ENCODE data around the gene GARRE1.
"Not testable (repeated sequence)": the region's sequence is repeated elsewhere in the genome, so short reads cannot be mapped to it uniquely, and the experiment has no call there.

The GARRE1 gene, protein sequence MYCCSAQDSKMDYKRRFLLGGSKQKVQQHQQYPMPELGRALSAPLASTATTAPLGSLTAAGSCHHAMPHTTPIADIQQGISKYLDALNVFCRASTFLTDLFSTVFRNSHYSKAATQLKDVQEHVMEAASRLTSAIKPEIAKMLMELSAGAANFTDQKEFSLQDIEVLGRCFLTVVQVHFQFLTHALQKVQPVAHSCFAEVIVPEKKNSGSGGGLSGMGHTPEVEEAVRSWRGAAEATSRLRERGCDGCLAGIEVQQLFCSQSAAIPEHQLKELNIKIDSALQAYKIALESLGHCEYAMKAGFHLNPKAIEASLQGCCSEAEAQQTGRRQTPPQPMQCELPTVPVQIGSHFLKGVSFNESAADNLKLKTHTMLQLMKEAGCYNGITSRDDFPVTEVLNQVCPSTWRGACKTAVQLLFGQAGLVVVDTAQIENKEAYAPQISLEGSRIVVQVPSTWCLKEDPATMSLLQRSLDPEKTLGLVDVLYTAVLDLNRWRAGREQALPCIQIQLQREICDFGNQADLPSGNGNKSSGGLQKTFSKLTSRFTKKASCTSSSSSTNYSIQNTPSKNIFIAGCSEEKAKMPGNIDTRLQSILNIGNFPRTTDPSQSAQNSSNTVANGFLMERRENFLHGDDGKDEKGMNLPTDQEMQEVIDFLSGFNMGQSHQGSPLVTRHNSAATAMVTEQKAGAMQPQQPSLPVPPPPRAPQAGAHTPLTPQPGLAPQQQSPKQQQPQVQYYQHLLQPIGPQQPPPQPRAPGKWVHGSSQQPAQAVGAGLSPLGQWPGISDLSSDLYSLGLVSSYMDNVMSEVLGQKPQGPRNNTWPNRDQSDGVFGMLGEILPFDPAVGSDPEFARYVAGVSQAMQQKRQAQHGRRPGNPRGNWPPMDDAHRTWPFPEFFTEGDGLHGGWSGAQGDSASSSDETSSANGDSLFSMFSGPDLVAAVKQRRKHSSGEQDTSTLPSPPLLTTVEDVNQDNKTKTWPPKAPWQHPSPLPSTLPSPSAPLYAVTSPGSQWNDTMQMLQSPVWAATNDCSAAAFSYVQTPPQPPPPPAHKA (N-terminal part only)

DNA sequence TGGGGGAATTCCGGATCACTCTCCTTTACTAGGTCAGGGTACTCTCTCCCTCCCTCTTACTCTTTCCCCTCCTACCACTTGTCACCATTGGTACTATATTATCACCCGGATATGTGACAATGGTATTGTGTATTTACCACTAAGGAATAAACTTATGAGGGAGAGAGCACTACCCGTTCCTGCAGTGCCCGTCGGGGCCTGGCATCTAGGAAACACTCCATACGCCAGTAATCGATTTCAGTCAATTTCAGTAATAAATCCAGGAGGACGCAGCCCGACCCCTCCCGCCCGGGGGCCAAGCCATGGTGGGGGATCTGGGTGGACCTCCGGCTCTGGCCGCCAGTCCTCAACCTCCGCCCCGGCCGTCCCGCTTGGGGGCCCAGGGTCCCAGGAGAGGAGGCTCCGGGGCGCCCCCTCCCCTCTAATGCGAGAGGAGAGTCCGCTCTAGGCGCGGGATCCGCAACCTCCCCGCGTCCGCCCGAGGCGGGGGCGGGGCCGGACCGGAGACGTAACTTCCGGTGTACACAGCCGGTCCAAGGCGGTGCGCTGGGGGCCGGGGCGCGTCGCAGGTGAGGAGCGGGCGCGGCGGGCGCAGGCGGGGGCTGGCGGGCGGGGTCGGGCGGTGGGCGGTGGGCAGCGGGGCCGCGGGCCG, at the start of gene GARRE1:
Gene GARRE1, plus strand, starts transcription at position 509 of the 652 bp plus-strand sequence. CDS start 45,920 bp downstream, outside the sequence.
- DNase-seq, result peak; percentile 81 to 86

DNA sequence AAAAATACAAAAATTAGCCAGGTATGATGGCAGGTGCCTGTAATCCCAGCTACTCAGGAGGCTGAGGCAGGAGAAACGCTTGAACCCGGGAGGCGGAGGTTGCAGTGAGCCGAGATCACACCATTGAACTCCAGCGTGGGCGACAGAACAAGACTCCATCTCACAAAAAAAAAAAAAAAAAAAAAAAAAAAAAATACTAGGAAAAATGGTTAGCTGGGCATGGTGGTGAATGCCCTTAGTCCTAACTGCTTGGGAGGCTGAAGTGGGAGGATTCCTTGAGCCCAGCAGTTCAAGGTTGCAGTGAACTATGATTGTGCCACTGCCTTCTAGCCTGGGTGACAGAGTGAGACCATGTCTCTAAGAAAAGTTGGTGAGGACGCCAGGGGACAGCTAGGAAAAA, 49.0 kb upstream of the GARRE1 start:
- not testable (repeated sequence) for DNase-seq

DNA sequence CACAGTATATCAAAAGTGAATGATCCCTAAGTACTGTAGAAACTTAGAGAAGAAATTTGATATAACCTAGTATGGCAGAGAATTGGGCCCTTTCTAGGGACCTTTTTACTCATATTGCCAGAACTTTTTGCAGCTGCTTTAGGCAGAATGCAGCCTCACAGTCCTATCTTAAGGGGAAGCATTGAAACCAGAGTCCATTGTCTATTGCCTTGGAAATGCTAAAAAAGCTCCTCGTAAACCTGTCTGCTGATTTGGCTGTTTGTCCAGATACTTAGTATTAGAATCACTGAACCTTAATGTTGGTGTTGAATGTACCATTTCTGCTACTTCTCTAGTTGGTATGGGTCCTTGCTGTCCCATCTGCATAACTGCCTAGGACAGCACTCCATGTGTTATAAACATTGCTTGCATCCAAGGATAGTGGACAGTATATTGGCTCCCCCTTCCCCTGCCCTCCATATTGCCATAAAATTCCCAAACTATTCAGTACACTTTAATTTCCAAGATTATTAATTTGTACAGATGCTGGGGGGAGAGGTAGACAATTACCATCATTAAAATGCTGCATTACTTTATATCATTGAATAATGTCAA, 46.0 kb upstream of the GARRE1 start:
- no peak for DNase-seq

DNA sequence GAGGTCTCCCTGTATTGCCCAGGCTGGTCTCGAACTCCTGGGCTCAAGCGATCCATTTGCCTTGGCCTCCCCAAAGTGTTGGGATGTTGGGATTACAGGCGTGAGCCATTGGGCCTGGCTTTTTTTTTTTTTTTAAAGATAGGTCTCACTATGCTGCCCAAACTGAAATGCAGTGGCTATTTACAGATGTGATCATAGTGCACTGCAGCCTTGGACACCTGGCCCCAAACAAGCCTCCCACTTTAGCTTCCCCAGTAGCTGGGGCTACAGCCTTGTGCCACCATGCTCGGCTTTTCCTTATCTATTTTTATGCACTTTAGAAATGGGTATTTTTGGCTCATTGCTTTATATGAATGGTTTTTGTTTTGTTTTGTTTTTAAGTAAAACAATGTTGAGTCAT, 44.6 kb upstream of the GARRE1 start:
- no peak for DNase-seq

DNA sequence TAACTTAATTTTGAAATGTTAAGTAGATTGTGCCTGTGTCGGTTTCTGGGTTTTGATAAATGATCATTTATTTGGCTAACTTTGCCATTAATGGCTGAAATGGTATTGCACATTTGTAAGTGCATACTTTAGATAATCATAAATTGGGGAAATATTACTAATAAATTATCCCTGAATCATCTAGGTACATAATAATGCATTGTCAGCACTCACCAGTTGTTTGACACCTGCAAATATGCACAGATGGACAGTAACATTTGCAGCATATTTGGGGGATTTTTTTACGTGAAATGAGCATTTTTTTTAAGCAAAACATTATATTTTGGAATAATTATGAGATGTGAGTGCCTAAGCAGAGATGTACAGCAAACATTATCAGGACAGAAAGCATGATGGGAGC, 41.1 kb upstream of the GARRE1 start:
- DNase-seq, result no peak

DNA sequence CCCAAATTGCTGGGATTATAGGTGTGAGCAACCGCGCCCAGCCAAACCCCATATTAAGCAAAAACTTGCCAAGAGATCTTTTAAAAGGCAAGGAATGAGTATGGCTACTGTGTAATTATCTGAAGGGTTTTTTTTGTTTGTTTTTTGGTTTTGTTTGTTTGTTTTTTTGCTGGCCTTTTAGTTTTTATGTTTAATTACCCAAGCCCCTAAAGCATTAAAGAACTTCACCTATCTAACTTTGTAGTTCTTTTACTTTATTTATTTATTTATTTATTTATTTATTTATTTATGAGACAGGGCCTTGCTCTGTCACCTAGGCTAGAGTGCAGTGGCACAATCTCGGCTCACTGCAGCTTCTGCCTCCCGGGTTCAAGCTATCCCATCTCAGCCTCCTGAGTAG, 40.3 kb upstream of the GARRE1 start:
- no peak for DNase-seq

DNA sequence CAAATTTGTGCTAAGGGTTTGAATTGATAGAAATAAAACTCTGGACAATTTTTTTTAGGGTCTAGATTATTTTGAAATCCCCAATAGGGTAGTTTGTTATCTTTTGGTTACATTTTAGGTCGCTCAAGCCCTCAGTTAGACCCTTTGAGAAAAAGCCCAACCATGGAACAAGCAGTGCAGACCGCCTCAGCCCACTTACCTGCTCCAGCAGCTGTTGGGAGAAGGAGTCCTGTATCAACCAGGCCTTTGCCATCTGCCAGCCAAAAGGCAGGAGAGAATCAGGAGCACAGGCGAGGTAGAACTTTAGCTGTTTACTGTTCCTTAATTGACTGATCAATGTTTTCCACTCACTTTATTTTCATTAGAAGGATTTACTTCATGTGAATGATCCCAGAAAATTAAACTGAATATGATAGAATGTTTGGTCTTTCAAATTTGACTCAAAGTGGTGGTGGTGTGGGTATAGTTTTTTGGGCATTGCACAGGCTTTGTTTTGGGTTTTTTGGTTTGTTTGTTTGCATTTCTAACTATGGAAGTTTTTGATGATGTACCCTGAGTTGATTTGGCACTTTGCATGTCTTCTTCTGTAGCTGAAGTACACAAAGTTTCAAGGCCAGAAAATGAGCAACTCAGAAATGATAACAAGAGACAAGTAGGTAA, 39.2 kb upstream of the GARRE1 start:
- no peak for DNase-seq

DNA sequence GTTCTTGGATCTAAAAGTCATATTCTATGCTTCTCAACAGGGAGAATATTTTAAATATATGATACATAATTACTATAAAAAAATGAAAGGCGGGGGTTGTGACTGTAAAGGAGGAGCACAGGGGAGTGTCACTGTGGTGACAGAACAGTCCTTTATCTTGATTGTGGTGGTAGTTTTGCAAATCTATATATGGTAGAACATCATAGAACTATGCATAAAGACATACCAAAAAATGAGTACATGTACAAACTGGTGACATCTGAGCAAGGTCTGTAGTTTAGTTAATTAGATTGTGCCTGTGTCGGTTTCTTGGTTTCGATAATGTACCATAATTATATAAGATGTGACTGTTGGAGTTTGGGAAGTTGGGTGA, 38.7 kb upstream of the GARRE1 start:
- DNase-seq, result no peak

DNA sequence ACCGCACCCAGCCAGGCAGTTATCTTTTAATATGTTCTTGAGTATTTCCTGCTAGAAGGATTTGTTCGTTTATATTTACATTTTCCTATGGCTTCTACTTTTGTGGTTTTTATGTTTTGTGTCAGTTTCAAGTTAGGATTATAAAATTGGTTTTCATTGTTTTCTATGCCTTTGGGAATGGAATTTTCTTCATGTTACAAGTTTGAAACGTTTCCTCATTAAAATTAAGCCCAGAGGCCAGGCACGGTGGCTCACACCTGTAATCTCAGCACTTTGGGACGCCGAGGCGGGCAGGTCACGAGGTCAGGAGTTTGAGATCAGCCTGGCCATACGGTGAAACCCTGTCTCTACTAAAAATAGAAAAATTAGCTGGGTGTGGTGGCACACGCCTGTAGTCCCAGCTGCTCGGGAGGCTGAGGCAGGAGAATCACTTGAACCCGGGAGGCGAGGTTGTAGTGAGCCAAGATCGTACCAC, 37.6 kb upstream of the GARRE1 start:
- DNase-seq, result not testable (repeated sequence)

DNA sequence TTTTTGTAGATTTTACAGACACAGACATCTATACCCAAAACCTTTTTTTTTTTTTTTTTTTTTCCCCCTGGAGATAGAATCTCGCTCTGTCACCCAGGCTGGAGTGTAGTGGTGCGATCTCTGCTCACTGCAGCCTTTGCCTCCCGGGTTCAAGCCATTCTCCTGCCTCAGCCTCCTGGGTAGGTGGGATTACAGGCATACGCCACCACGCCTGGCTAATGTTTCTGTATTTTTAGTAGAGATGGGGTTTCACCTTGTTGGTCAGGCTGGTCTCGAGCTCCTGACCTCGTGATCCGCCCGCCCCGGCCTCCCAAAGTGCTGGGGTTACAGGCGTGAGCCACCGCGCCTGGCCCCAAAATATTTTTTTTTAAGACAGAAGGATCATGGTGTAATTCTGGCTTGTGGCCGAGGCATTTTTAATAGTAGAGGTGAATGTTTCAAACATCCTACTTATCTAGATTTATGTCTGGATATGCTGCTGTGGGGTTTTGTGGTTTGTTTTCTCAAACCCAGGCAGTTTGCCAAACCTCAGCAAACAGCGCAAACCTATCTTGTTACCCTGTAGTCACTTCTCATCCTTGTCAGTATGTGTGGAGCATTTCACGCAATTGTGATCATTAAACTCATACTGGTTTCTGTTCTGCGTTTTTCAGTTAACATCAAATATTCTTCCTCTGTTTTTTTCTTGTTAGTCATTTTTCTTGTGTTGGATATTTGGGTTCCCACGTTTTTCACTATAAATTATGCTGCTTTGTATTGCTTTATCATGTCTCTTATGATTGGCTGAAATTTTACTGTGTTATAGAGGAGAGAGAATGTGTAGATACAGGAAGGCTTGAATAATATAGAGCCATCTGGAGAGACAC, 36.2 kb upstream of the GARRE1 start:
- peak; percentile 73 to 77 for DNase-seq

DNA sequence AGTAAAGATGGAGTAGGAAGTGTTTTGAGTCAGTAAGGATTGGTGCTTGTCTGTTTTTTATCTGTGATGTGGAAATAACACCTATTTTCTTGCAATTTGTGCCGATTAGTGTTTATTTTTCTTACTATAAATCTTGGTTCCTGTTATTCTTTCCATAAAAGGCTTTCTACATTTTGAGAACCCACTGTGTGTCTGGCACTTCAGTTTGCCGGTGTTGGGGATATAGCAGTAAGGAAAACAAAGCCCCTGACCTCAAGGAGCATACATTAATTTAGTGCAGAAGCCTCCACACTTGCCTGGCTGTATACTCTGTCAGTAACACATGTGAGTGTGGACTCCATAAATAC, 35.6 kb upstream of the GARRE1 start:
- DNase-seq, result no peak

DNA sequence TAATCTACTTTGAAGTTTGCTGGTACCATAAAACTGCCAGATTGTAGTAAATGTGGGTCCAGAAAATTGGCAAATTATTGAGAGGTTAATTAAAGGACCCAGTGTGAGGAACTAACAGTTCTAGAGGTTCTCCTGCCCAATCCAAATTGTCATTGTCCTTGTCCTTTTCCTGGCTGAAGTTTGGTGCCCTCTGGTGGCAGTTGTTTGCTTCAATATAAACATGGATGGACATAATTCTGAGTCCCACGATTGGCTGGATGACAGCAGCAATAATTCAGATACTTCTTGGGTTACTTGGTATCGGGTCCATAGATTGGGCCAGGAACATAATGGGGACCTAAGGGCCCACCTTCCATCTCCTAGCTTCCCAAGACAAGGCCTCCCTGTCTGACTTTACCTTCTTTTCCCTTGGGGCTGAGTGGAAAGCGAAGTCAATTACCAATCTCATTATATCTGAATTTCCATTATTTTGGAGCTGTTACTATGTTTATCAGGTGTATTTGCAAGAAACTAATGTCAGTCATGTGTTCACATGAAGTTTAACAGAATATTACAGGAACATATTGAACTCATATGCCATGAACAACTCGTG, 33.8 kb upstream of the GARRE1 start:
- DNase-seq, result peak; percentile 59 to 71

DNA sequence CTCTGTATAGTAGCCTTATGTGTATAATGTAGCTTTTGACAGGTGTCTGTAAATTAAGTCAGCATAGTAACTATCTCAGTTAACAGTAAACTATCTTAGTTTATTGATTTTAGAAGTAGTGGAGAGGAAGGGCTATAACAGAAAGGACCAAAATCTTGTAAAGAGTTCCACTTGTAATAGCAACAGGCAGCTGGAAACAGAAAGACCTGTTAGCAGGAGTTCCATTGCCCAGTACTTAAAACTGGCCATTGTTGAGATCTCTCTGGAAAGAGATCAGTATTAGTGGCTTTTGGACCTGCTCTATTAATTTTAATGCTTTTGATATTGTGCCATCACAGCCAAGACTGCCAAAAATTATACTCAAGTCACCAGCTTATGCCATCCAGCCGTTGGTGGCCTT, 32.0 kb upstream of the GARRE1 start:
- DNase-seq, result no peak

DNA sequence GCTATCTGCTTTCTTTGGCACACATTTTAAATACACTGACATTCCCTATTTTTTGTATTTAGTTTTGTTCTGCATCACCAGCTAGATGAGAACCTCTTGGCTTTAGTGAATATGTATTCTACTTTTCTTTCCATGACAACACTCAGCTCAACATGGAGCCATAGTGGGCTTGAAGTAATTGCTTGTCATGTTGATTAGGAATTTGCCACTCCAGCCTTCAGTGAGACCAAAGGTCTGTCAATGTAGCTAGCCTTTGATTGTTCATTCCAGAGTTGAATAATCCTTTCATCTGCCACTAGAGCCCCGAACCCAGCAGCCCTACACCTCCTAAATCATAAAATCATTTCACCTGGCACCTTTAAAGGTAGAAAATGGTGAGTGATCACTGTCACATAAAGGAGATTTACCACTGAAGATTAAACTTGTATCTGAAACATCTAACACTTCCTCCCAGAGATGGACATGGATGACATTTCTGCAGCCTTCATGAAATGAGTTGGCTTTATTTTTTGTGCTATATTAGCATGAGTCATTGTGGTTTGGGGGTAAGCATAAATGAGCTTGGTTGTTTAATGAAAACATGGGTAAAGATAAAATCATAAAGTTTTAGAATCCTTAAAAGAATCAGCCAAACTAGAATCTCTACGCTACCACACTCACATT, 29.2 kb upstream of the GARRE1 start:
- DNase-seq, result no peak

DNA sequence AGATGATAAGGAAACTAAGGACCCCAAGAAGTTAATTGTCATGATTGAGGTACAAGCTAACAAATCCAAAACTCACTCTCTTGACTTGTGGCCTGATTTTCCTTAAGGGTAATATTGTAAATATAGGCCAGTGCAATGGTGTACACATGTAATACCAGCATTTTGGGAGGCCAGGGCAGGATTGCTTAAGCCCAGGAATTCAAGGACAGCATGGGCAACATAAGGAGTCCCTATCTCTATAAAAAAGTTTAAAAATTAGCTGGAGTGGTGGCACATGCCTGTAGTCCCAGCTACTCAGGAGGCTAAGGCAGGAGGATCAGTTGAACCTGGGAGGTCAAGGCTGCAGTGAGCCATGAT, 28.7 kb upstream of the GARRE1 start:
- no peak for DNase-seq

DNA sequence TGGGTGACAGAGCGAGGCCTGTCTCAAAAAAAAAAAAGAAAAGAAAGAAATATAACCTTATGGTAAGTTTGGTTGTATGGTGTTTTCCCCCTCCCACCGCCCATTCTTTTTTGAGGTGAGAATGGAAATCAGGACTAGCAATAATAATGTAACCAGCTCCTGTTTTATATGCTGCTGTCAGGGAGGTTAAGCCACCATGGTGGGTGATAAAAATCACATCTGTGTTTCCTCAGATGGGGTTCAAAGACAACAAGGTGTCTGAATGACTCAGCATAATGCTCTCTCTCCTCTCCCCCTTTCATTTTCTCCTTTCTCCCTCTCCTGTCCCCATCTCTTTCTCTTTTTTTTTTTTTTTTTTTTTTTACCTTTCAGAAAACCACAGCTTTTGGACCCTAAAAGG, 28.3 kb upstream of the GARRE1 start:
- no peak for DNase-seq

DNA sequence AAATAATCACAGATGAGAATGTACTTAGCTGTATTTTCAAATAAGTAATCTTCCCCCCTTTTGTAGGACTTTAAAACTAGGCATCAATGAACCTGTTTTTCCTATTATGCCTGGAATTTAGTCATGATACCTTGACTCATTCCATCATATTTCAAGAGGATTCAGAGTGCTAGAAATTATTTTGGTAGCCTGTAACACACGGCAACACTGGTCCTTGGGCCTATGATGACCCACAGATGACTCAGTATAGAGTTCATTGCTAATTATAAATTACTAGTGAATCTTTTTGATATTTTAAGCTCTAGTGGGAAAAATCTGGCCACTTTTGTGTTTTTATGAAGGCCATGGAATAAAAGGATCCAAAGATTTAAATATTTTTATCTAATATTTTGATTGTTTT, 26.0 kb upstream of the GARRE1 start:
- DNase-seq, result no peak

DNA sequence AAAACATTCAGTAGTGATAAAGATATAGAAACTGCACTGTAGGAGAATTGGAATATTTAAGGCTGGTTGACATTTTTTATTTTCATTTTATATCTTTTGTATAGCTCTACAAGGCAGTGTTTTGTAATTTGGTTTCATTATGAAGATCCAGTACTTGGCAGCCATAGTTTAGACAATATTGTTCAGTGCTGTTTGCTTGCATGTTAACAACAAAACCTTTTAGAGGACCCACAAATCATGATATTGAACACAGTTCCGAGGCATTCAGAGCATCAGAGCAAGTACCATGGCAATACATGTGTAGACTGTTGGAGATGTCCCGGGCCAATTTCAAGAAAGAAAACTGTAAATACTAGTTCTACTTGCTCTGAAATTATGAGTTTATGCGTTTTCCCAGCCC, 25.6 kb upstream of the GARRE1 start:
- DNase-seq, result no peak

DNA sequence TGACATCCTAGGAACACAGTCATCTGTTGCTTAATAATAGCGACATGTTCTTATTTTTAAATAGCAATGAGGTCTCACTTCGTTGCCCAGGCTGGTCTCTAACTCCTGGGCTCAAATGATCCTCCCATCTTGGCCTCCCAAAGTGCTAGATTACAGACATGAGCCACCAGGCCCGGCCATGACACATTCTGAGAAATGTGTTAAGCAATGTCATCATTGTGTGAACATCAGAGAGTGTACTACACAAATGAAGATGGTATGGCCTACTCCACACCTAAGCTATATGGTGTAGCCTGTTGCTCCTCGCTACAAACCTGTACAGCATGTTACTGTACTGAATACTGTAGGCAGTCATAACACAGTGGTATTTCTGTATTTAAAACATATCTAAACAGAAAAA, 24.6 kb upstream of the GARRE1 start:
- DNase-seq, result no peak

DNA sequence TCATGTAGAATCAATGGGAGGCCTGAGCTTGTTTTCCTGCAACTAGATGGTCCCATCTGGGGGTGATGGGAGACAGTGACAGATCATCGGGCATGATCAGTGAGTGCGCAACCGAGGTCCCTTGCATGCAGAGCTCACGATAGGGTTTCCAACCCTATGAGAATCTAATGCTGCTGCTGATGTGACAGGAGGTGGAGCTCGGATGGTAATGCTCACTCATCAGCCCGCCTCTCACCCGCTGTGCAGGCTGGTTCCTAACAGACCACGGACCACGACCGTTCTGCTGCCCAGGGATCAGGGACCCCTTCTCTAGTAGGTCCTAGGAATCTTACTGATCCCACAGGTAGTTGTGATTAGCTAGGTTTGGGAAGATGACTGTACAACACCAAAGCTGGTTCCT, 23.5 kb upstream of the GARRE1 start:
- no peak for DNase-seq
